ENCODE results near the gene ZNF436.

GRCh38 chr1:23403038-23403336, 33.4 kb upstream of the ZNF436 start:
- TF ChIP-seq CTCF (IDR thresholded peaks at IDR 0.05), result no peak
- TF ChIP-seq EZH2 (IDR thresholded peaks at IDR 0.05; ENCODE audit: borderline replicate concordance, insufficient read depth, low read depth, low read length, poor library complexity, severe bottlenecking), result no peak
